ENCODE measurements around the gene WDR5. TPM values are rescaled to one million over a fixed set of nuclear protein-coding genes. Genes with fewer than 3 reads are reported as not detected.

WDR5 gene
- total RNA-seq, 1 experiment from 2014 or later, result 76.4 TPM

DNA sequence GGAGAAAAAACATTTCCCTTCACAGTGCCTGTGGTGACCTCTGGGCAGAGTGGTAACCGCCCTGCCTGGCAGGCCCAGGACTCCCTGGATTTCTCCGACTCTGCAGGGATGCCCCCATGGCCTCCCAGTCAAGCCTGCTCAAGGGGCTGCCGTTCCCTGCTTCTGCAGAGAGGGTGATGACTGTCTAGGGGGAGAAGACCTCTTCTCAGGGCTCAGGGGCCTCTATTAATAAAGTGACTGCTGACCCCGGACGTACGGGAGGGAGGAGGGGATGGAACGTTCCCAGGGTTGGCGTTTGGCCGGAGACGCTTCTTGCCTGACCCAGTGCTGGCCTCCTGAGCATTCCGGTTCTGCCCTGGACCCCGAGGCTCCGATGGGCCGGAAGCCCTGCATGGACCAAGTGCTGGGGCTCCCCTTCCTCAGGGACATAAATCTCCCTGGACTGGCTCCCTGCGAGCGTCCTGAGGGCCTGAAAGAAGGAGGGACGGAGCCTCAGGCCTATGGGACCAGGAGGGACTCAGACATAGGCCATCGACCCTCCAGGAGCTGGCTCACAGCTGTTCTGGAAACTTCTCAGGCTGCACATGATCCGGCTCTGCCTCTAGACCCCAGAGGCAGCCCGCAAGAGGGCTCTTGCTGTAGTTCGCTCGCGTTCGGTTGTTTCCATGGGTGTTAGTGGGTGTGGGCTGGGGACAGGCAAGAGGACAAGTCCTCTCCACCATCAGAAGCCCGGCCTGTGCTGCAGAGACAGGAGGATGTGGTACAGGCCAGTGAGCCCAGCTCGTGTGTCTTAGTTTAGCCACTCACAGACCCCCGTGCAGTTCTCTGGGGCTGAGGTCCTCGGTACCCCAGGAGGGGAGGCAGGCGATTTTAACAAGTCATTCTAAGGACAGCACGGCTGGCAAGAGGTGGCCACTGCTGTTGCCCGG is 36.6 kb downstream of the WDR5 start:
- DNase-seq (ENCODE audit: low spot score), result no peak
- no peak overlapping the region for H3K27ac ChIP-seq (ENCODE audit: low read depth, low read length, poor library complexity, severe bottlenecking)
- intact Hi-C loops (cut with micrococcal nuclease; ENCODE audit: unreplicated experiment), result no loop called here
- TF ChIP-seq, protein P1, sequence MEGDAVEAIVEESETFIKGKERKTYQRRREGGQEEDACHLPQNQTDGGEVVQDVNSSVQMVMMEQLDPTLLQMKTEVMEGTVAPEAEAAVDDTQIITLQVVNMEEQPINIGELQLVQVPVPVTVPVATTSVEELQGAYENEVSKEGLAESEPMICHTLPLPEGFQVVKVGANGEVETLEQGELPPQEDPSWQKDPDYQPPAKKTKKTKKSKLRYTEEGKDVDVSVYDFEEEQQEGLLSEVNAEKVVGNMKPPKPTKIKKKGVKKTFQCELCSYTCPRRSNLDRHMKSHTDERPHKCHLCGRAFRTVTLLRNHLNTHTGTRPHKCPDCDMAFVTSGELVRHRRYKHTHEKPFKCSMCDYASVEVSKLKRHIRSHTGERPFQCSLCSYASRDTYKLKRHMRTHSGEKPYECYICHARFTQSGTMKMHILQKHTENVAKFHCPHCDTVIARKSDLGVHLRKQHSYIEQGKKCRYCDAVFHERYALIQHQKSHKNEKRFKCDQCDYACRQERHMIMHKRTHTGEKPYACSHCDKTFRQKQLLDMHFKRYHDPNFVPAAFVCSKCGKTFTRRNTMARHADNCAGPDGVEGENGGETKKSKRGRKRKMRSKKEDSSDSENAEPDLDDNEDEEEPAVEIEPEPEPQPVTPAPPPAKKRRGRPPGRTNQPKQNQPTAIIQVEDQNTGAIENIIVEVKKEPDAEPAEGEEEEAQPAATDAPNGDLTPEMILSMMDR (conservative IDR thresholded peaks at IDR 0.05; ENCODE audit: low read depth, low read length), result no peak
- no peak for TF ChIP-seq EZH2 (IDR thresholded peaks at IDR 0.05; ENCODE audit: borderline replicate concordance, low read depth, low read length, poor library complexity, severe bottlenecking)
- no TSS peak for BruUV-seq (replicated peaks)
- ChIA-PET POLR2A (ENCODE audit: low non-redundant PET) (no interaction called here), CTCF (interaction anchor here (2.5 kb wide), 1 partner anchor 270 kb away, joined by 35 read pairs; no protein-coding TSS in a partner anchor)
- H3K36me3 ChIP-seq (ENCODE audit: insufficient read depth, low read length, poor library complexity, severe bottlenecking), result no peaks in the 10 kb centered on the region
- H3K4me3 ChIP-seq (ENCODE audit: low read depth, low read length, poor library complexity, severe bottlenecking), result no peak overlapping the region
- H3K4me1 ChIP-seq (ENCODE audit: insufficient read depth, low read length, poor library complexity, severe bottlenecking), result peaks cover 14% of the 10 kb centered on the region
- H3K9me3 ChIP-seq (ENCODE audit: low read depth, low read length, poor library complexity, severe bottlenecking), result no peaks in the 10 kb centered on the region
- no peaks in the 10 kb centered on the region for H3K27me3 ChIP-seq (replicated peaks; ENCODE audit: insufficient read depth, low read depth, low read length, poor library complexity)

DNA sequence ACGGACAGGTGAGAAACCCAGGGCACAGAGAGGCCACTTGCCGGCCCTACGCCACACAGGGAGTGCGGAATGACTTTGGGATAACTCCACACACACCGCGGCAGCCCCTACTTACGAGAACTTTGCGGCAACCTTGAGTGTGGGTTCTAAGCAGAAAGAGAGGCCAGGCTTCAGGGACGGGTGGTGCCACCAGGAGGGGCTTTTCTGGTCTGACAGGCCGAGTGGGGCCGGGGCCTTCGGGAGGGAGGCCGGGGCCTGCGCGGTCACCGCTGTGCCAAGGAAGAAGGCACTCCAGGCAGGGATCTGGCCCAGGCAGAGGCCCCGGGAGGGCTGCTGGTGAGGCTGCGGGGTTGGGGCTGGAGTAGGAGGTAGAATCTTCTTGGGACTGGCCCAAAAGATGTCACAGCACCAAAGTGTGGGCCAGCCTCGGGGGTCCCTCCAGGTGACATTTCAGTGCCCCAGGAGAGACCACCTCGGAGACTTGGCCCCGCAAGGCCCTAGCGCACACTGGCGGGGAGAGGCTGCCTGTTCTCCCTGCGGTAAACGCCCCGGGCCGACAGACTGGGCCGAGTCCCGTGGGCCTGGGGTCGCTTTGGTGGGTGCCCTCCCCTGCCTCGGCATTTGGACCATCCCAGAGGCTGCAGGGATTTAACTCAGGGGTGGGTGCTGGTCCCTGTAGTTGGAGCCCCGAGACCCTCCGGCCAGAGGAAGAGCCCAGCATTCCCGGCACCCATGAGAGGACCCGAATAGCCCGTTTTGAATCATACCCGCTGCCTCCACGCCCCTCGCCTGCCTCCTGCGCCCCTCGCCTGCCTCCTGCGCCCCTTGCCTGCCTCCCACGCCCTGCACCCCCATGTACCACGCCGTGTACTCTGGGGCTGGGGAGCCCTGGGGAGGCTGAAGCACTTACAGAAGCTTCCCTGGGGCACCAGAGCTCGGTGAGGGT is 37.5 kb downstream of the WDR5 start:
- Histone ChIP-seq H3K27me3 (replicated peaks; ENCODE audit: insufficient read depth, low read depth, low read length, poor library complexity) (no peaks in the 10 kb centered on the region), H3K36me3 (ENCODE audit: insufficient read depth, low read length, poor library complexity, severe bottlenecking) (no peaks in the 10 kb centered on the region), H3K4me3 (ENCODE audit: low read depth, low read length, poor library complexity, severe bottlenecking) (no peak overlapping the region), H3K9me3 (ENCODE audit: low read depth, low read length, poor library complexity, severe bottlenecking) (no peaks in the 10 kb centered on the region), H3K4me1 (ENCODE audit: insufficient read depth, low read length, poor library complexity, severe bottlenecking) (peaks cover 14% of the 10 kb centered on the region), H3K27ac (ENCODE audit: low read depth, low read length, poor library complexity, severe bottlenecking) (no peak overlapping the region)
- no TSS peak for BruUV-seq (replicated peaks)
- TF ChIP-seq, protein P1 (conservative IDR thresholded peaks at IDR 0.05; ENCODE audit: low read depth, low read length), result no peak
- TF ChIP-seq EZH2 (IDR thresholded peaks at IDR 0.05; ENCODE audit: borderline replicate concordance, low read depth, low read length, poor library complexity, severe bottlenecking), result no peak
- ChIA-PET POLR2A (ENCODE audit: low non-redundant PET) (no interaction called here), CTCF (interaction anchor here (0.6 kb wide), 1 partner anchor 270 kb away, joined by 4 read pairs; no protein-coding TSS in a partner anchor)
- DNase-seq (ENCODE audit: low spot score), result no peak
- intact Hi-C loops (cut with micrococcal nuclease; ENCODE audit: unreplicated experiment), result no loop called here

DNA sequence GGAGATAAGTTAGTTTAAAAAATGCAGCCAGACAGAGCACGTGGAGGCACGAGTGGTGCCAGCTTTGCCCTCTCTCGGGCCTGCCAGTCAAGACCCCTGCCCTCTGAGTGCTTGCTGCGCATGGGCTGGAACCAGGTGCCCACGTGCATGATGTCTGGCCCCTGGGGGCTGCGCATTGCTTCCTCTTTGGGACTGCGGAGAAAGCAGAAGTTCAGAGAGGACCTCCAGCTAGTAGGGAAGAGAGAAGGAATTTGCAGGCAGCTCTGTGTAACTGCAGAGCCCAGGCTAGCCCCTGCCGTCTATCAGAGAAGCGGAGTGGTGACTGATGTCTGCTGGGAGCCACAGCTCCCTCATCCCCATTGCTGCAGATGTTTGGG is 38.2 kb downstream of the WDR5 start:
- Histone ChIP-seq H3K27me3 (replicated peaks; ENCODE audit: insufficient read depth, low read depth, low read length, poor library complexity) (no peaks in the 10 kb centered on the region), H3K9me3 (ENCODE audit: low read depth, low read length, poor library complexity, severe bottlenecking) (no peaks in the 10 kb centered on the region), H3K4me1 (ENCODE audit: insufficient read depth, low read length, poor library complexity, severe bottlenecking) (peaks cover 20% of the 10 kb centered on the region), H3K27ac (ENCODE audit: low read depth, low read length, poor library complexity, severe bottlenecking) (no peak overlapping the region), H3K36me3 (ENCODE audit: insufficient read depth, low read length, poor library complexity, severe bottlenecking) (no peaks in the 10 kb centered on the region), H3K4me3 (ENCODE audit: low read depth, low read length, poor library complexity, severe bottlenecking) (no peak overlapping the region)
- intact Hi-C loops (cut with micrococcal nuclease; ENCODE audit: unreplicated experiment), result no loop called here
- DNase-seq (ENCODE audit: low spot score), result no peak
- CTCF ChIA-PET, result interaction anchor here (0.6 kb wide), 1 partner anchor 269 kb away, joined by 4 read pairs; no protein-coding TSS in a partner anchor
- BruUV-seq (replicated peaks), result no TSS peak
- POLR2A ChIA-PET (ENCODE audit: low non-redundant PET), result no interaction called here
- TF ChIP-seq, protein P1 (conservative IDR thresholded peaks at IDR 0.05; ENCODE audit: low read depth, low read length), result no peak
- TF ChIP-seq EZH2 (IDR thresholded peaks at IDR 0.05; ENCODE audit: borderline replicate concordance, low read depth, low read length, poor library complexity, severe bottlenecking), result no peak

All from A673 (cell line).